Fibroblast of skin of abdomen (primary cell): ENCODE results near the gene USP7.
A peak's percentile ranks its signal among the peaks of the same experiment; 100 is the strongest.
"Not testable (repeated sequence)": the region's sequence is repeated elsewhere in the genome, so short reads cannot be mapped to it uniquely, and the experiment has no call there.

ENCODE experiments used
- DNase-seq: peaks from one replicate; pipeline ENCODE4 v3.0.0-alpha.2; 2013

USP7 gene

DNA sequence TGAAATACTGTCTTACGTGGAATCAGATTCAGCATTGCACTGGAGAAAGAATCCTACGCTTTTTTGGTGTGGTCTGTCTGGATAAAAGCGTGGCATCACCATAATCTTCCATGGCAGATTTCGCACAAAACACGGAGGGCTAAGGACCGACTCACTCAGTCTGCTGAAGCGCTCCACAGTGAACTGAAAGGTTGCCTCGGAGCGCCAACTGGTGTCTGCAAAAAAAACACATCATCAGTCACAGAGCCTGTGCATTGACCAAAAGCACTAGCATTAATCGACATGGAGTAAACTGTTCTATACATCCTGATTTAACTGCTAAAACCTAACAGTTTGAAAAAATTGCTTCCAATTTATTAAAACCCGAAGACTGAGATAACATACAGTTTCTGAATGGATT lies 40.5 kb downstream of the USP7 start:
- no peak for DNase-seq

DNA sequence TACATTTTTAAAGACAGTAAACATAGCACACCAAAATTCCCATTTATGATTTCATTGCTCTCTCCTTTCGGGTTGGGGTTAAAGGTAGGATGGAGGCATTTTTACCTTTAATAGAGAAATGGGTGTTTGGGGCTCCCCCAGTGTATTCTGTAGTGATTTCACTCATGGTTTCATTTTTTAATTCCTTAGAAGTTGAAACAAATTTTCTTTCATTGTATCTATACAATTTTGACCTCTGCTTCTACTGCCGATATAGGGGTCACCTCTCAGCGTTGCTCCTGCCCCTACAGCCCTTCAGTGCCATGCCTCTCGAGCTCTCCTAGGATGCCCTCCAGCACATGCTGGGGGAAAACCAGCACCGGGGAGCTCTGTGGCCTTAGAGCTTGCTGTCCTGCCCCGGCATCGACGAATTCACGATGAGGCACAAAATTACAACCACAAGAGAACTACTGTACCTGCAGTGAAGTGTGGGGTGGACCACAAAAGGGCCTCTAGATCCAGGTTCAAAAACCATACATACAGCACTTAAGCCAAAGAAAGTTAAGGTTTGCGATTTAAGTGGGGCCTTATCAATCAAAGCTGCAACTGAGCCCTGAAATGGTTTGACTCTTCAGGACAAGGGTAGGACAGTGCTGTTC lies 42.2 kb downstream of the USP7 start:
- DNase-seq, result no peak

GRCh38 chr16:8920645-8921346 lies 42.9 kb downstream of the USP7 start:
- DNase-seq, result peak; percentile 59

DNA sequence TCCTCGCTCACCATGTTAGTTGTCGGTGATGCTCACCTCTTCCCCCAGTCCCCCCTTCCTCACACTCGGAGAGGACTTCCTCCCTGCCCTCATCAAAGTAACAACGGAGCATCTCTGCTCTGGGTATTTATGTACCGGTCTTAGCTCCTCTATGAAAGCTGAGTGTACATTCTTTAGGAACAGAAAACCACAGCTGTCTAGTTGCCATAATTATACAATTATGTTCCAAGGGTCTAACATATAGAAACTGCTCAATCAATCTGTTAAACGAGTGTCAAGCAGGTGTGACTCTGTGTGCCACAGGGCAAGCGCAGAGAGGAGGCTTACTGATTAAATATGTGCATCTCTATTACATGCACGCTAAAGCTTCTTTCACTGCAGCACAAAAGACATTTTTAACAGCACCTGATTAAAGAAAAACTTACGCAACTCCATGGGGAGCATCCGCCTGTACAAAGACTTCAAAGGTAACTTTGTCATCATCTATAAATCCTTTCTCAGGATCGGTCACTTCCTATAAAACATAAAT lies 43.7 kb downstream of the USP7 start:
- no peak for DNase-seq

- DNase-seq, result no peak
Measured at GRCh38 chr16:8919089-8919933, 44.4 kb downstream of the USP7 start.

- DNase-seq, result not testable (repeated sequence)
Measured at GRCh38 chr16:8917336-8917735, 46.4 kb downstream of the USP7 start.

DNA sequence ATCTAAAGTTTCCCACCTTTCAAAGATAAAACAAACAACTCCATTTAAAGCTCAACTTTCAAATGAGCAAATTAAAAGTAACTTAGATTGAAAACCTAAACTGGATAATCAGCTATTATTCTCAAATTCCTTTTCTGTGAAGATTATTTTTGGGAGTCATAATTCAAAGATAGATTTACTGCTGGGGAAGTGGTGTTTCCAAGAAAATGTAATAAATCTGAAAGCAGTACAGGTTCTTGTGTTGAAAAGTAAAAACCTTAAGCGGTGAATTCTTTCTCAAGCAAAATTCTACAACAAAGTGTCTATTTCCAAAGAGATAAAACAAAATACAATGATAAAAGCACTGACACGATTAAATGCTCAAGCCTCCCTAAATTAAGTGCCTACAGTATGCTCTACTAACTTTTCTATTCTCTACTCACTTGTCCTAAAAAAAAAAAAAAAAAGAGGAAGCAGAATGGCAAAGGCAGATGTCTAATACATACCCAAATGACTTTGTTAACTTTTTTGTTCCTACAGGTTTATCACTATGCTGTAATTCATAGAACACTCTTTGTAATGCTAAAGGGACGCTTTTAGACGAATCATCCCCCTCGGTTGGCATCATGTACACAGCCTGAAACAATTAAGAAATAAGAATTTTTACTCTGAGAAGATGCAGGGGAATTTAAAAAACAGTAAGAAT lies 47.0 kb downstream of the USP7 start:
- DNase-seq, result no peak

DNA sequence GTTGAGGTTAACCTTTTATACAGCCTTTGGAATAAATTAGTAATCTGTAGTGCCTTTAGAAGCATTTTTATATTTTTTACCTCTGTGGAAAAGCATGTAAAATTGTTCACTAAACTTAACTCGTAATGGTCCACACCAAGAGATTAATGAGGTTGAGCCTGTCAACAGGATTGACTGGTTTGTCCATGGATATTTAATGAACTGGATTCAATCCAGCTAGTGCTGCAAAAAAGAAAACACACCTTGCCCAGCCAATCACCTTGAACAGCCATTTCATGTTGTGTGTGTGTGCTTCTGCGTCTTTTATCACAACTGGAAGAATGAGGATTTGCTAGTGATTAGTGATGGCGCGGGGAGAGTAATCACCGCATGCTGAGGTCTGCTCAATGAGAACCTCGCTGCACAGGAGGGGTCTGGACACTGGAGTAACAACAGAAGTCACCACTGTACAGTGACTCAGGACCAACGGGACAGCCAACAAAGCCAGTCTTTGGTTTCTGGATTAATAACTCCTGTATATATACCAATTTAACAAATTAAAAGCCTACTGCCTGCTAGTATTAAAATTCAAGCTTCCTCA lies 47.9 kb downstream of the USP7 start:
- DNase-seq, result no peak

GRCh38 chr16:8914098-8914497 lies 49.6 kb downstream of the USP7 start:
- no peak for DNase-seq

DNA sequence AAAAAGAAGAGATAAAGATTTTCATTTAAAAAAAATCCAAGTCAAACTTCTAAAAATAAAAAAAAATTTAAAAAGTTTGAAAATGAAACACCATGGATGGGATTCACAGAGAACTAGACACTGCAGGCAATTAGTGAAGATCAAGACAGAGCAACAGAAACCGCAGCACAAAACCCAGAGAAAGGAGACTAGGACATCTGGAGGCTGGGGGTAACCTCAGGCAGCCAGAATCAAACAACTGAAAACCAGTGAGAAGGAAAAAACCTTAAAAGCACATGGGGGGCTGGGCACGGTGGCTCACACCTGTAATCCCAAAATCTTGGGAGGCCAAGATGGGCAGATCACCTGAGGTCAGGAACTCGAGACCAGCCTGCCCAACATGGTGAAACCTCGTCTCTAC lies 50.9 kb downstream of the USP7 start:
- DNase-seq, result no peak

- DNase-seq, result no peak
Measured at GRCh38 chr16:8910811-8911210, 52.9 kb downstream of the USP7 start.

DNA sequence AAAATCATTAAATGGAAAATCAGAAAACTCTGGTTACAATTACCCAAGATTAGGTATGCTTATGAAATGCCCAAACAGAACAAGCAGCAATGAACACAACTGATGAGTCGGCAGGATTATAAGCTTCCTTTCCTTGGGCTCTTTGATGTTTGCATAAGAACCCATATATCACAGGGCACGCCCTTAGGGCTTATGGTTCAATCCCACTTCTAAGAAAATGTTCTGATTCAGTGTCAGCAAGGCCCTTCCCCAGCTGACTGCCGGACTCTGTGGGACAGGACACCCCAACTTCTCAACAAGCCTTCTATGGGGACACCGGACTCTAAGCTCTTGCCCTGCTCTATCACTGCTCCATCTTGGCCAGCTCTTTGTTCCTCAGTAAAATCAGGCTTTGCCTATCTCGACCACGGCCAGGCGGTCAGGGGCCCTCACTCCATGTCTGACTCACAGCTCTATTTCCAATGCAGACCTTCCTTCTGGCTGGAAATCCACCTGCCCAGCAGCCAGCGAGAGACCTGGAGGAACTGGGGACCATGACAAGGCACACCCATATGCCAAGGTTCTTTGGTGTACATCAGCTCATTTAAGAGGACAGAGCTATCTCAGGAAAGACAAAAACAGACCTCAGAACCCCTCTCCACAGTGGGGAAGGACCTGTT lies 54.8 kb downstream of the USP7 start:
- no peak for DNase-seq

DNA sequence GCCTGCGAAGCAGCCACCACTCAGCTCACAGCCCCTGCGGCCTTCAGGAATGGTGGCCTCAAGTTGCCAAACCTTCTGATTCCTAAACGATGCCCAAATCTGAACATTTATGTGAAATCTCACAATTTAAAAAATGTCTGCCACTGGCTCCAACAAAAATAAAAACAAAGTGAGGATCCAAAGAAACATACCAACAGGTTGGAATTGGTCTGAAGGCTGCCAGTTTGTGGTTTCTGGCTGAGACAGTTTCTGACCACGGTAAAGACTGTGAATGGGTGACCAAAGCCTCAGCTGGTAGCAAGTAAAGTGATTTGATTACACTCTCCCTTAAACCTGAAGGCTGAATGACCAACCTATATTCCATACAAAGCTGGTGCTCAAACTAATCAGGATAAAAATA lies 56.6 kb downstream of the USP7 start:
- no peak for DNase-seq

- no peak for DNase-seq
Measured at GRCh38 chr16:8905795-8906591, 57.7 kb downstream of the USP7 start.

GRCh38 chr16:8905168-8905762 lies 58.4 kb downstream of the USP7 start:
- peak; percentile 27 for DNase-seq

DNA sequence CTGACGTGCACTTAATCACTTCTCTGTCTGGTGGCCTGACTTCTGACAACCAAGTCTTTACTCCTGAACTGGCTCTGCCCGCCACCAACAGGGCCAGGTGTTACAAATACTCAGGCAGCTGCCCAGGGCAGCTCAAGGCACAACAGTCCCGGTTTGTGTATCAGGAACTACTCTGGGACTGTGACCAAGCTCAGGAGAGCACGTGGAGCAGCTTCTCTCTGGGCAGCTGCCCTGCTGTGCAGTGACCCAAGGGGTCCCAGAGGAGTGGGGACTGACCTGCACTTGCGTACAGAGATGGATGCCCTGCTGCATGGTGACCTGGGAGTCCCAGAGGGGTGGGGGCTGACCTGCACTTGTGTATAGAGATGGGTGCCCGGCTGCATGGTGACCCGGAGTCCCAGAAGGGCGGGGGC lies 59.7 kb downstream of the USP7 start:
- DNase-seq, result no peak

DNA sequence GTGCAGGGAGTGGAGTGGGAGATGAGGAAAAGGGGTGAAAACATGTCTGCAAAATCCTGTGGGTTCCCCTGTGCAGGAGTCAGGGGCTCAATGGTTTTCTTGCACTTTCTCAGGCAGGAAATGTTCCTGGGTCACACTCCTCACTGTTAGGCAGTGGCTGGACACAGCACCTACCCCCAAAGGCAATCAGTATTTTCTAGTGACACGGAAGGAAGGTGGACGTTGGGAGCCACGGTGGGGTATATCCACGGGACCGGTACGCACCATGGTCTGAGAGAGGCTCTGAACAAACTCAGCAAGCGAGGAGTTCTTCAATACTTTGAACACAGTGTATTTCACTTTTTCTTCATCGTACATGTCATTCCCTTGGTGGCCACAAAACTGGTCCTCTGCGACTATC lies 60.7 kb downstream of the USP7 start:
- no peak for DNase-seq

DNA sequence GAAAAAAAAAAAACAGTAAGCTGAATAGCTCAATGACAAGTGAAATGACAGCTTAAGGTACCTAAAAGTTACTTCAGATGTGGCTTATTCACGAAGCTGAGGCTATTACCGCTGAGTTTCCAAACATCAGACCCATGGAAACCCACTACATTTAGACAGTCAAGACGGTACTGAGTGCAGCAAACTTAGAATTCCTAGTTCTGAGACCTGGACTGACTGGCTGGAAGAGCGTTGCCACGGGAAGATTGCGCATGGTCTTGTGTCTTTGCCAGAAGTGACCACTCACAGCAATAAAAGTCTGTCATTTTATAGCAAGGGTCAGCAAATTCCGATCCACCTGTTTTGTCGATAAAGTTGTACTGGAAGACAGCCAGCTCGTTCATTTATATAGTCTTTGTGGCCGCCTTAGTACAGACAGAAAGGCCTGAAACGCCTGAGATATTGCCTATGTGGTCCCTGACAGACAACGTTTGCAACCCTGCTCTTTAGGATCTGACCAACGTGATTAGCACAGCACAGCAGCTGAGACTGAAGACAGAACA lies 62.3 kb downstream of the USP7 start:
- no peak for DNase-seq

- DNase-seq, result no peak
Measured at GRCh38 chr16:8900343-8900742, 63.4 kb downstream of the USP7 start.

DNA sequence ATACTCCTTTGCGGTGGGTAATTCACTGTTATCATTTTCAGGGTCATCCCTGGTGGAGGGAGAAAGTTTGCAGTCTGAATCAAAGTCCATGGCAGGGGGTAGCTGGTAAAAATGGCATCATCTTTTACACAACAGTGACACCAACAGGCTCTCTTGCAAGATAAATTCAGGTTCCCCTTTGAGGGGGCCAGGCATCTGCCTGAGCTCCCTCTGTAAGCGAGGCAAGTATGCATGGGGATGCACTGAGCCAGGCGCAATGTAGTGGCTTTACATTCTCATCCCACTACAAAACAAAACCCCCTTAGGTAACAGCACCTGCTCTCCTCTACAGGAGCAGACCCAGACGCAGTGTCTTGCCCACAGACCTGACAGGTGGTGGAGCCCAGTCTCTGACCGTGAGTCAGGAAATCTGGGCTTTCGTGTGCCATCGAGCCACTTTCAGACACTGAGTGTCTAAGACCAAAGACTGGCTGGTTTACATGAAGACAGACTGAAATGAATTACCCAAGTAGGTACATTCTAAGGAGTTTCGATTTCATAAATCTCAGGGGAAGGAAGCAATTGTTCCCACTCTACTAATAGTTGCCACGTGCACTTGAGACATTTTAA lies 63.9 kb downstream of the USP7 start:
- no peak for DNase-seq
